Neural crest cell (in vitro differentiated cells): ENCODE measurements around the gene FNDC10. TPM values are rescaled to one million over a fixed set of nuclear protein-coding genes. Genes with fewer than 3 reads are reported as not detected.

Experiments used
- DNase-seq: peaks from one replicate; pipeline ENCODE4 v3.0.0; 2021; ENCODE audit warnings: low read depth, mixed read lengths, low spot score
- H3K27ac Mint-ChIP-seq: one replicate; pipeline ENCODE4 v1.8.0; 2021; ENCODE audit warnings: mild to moderate bottlenecking, mixed read lengths; ENCODE audit not compliant: unreplicated experiment
- H3K27me3 Mint-ChIP-seq: 2 replicates; pipeline ENCODE4 v1.8.0; 2021; ENCODE audit warnings: low read depth, mild to moderate bottlenecking, mixed read lengths
- H3K36me3 Mint-ChIP-seq: 2 replicates; pipeline ENCODE4 v1.8.0; 2021; ENCODE audit warnings: low read depth, mild to moderate bottlenecking, mixed read lengths
- H3K4me1 Mint-ChIP-seq: 2 replicates; pipeline ENCODE4 v1.8.0; 2021; ENCODE audit warnings: mixed read lengths
- H3K4me3 Mint-ChIP-seq: one replicate; pipeline ENCODE4 v1.8.0; 2021; ENCODE audit warnings: mild to moderate bottlenecking, mixed read lengths
- H3K9me3 Mint-ChIP-seq: 2 replicates; pipeline ENCODE4 v1.8.0; 2021; ENCODE audit warnings: mixed read lengths
- CTCF ChIP-seq: fragments of 200-600 bp; sonication (generic); conservative IDR thresholded peaks from 2 replicates; pipeline ENCODE4 v1.5.0; 2021; ENCODE audit warnings: antibody characterized with exemption, mild to moderate bottlenecking
- total RNA-seq: library from RNA; stranded (reverse); gene quantifications from 2 replicates; pipeline ENCODE4 v1.2.1, GENCODE V29; 2021

The FNDC10 gene
- total RNA-seq, 1 donor from 2014 or later = 14.3 TPM

DNA sequence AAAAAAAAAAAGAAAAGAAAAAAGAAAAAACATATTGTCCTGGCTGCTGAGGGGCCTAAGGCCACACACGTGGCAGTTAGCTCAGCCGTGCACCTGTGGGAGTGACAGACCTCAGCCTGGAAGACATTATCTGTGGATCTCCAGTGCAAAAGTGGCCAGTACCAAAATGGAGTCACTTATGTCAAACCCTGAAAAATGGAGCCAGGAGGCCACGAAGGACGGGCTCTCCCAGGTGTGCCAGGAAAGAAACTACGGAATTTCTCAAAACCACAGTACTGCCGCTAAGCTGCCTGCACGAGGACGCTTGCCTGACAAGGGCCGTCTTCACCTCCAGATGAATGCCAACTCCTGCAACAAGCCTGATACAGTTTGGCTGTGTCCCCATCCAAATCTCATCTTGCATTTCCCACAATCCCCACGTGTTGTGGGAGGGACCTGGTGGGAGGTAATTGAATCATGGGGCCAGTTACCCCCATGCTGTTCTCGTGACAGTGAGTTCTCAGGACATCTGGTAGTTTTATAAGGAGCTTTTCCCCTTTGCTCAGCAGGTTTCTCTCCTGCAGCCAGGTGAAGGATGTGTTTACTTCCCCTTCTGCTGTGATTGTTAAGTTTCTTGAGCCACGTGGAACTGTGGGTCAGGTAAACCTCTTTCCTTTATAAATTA, 10.0 kb upstream of the FNDC10 start:
- no peak overlapping the region for H3K27ac Mint-ChIP-seq
- H3K4me1 Mint-ChIP-seq = peaks cover 21% of the 10 kb centered on the region
- no peak overlapping the region for H3K4me3 Mint-ChIP-seq
- no peaks in the 10 kb centered on the region for H3K36me3 Mint-ChIP-seq
- no peak for TF ChIP-seq CTCF
- DNase-seq = no peak
- H3K9me3 Mint-ChIP-seq = no peaks in the 10 kb centered on the region
- H3K27me3 Mint-ChIP-seq = no peaks in the 10 kb centered on the region

- Mint-ChIP-seq H3K36me3 (no peaks in the 10 kb centered on the region), H3K27me3 (peaks cover 18% of the 10 kb centered on the region), H3K4me1 (no peaks in the 10 kb centered on the region), H3K4me3 (no peak overlapping the region), H3K9me3 (no peaks in the 10 kb centered on the region), H3K27ac (no peak overlapping the region)
- no peak for TF ChIP-seq CTCF
- DNase-seq = no peak
Observed at GRCh38 chr1:1606232-1606631, 6.3 kb upstream of the FNDC10 start.

DNA sequence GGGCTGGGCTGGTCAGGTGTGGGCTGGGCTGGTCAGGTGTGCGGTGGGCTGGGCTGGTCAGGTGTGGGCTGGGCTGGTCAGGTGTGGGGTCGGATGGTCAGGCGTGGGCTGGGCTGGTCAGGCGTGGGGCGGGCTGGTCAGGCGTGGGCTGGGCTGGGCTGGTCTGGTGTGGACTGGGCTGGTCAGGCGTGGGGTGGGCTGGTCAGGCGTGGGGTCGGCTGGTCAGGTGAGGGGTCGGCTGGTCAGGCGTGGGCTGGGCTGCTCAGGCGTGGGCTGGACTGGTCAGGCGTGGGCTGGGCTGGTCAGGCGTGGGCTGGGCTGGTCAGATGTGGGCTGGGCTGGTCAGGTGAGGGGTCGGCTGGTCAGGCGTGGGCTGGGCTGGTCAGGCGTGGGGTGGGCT, 5.8 kb upstream of the FNDC10 start:
- H3K4me1 Mint-ChIP-seq = no peaks in the 10 kb centered on the region
- H3K27ac Mint-ChIP-seq = no peak overlapping the region
- no peaks in the 10 kb centered on the region for H3K9me3 Mint-ChIP-seq
- H3K36me3 Mint-ChIP-seq = no peaks in the 10 kb centered on the region
- no peak for DNase-seq
- no peak overlapping the region for H3K4me3 Mint-ChIP-seq
- peaks cover 22% of the 10 kb centered on the region for H3K27me3 Mint-ChIP-seq
- TF ChIP-seq CTCF = no peak

DNA sequence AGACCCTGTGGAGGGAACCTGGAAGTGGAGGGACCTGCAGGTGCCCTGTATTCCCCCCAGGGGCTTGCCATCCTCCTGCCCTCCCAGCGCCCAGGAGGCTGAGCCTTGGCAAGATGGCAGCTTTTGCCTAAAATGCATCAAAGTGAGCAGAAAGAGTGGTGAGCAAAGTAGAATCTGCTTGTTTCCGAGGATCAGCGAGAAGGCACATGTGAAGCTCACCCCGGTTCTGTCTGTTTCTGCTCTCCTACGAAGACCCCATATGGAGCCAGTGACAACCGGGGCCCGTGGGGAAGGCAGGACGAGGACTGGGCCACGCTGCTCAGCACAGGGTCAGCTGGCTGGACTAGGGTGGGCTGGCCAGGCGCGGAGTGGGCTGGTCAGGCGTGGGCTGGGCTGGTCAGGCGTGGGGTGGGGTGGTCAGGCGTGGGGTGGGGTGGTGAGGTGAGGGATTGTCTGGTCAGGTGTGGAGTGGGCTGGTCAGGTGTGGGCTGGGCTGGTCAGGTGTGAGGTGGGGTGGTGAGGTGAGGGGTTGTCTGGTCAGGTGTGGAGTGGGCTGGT, 5.2 kb upstream of the FNDC10 start:
- H3K27ac Mint-ChIP-seq = no peak overlapping the region
- H3K9me3 Mint-ChIP-seq = no peaks in the 10 kb centered on the region
- no peak for TF ChIP-seq CTCF
- no peak overlapping the region for H3K4me3 Mint-ChIP-seq
- H3K36me3 Mint-ChIP-seq = no peaks in the 10 kb centered on the region
- DNase-seq = no peak
- H3K4me1 Mint-ChIP-seq = no peaks in the 10 kb centered on the region
- H3K27me3 Mint-ChIP-seq = peaks cover 28% of the 10 kb centered on the region

GRCh38 chr1:1604374-1605033, 4.6 kb upstream of the FNDC10 start:
- Mint-ChIP-seq H3K4me1 (no peaks in the 10 kb centered on the region), H3K9me3 (no peaks in the 10 kb centered on the region), H3K27ac (no peak overlapping the region), H3K4me3 (peak overlapping the region; percentile 51), H3K36me3 (no peaks in the 10 kb centered on the region), H3K27me3 (peaks cover 28% of the 10 kb centered on the region)
- no peak for TF ChIP-seq CTCF
- DNase-seq = no peak
